ENCODE results near the gene CAPZA1.

- TF ChIP-seq POLR2AphosphoS5 (IDR thresholded peaks at IDR 0.05) (no peak), CTCF (IDR thresholded peaks at IDR 0.05) (no peak)
These were observed 69.2 kb downstream of the CAPZA1 start for GRCh38 chr1:112688781-112689193.
